ENCODE data around the gene SLC36A4. TPM values are rescaled to one million over a fixed set of nuclear protein-coding genes. Genes with fewer than 3 reads are reported as not detected.
"Not testable (repeated sequence)": the region's sequence is repeated elsewhere in the genome, so short reads cannot be mapped to it uniquely, and the experiment has no call there.

Gene SLC36A4
- polyA plus RNA-seq = 10 to 100 TPM; 10.3 to 29.6 (median 15.6) TPM

GRCh38 chr11:93197380-93198214 is at the start of gene SLC36A4:
Gene SLC36A4, minus strand, starts transcription at chr11:93197991. Its CDS starts 159 bp downstream, at chr11:93197832.
- peak; percentile 83 to 85 (median 83) for DNase-seq
- peaks cover 6 to 17% (median 8%) of the 10 kb centered on the region in 3 donors for H3K27me3 Mint-ChIP-seq (ENCODE audit: low read depth in 3 of 3)
- peak within 1 kb of the TSS; percentile 88 to 98 (median 98) for H3K27ac Mint-ChIP-seq
- H3K4me1 Mint-ChIP-seq = peaks cover 5 to 14% of the 10 kb centered on the region in 2 donors
- no peaks in the 10 kb centered on the region for H3K36me3 Mint-ChIP-seq
- H3K4me3 Mint-ChIP-seq = peak within 1 kb of the TSS; percentile 88 to 98 (median 95)
- no peaks in the 10 kb centered on the region for H3K9me3 Mint-ChIP-seq

GRCh38 chr11:93246790-93247189 is 49.0 kb upstream of the SLC36A4 start:
- not testable (repeated sequence) for H3K27ac Mint-ChIP-seq; DNase-seq; H3K9me3 Mint-ChIP-seq; H3K27me3 Mint-ChIP-seq (ENCODE audit: low read depth in 3 of 3); H3K4me3 Mint-ChIP-seq; H3K4me1 Mint-ChIP-seq; H3K36me3 Mint-ChIP-seq

- no peaks in the 10 kb centered on the region for H3K36me3 Mint-ChIP-seq
- H3K27ac Mint-ChIP-seq = no peak overlapping the region
- H3K9me3 Mint-ChIP-seq = peaks cover 0 to 3% (median 0%) of the 10 kb centered on the region in 6 donors
- no peak for DNase-seq
- H3K4me3 Mint-ChIP-seq = no peak overlapping the region
- no peaks in the 10 kb centered on the region for H3K4me1 Mint-ChIP-seq
- H3K27me3 Mint-ChIP-seq (ENCODE audit: low read depth in 3 of 3) = peaks cover 3 to 6% (median 3%) of the 10 kb centered on the region in 3 donors
Measured at GRCh38 chr11:93244018-93244417, 46.2 kb upstream of the SLC36A4 start.

GRCh38 chr11:93239966-93240365 is 42.2 kb upstream of the SLC36A4 start:
- H3K27ac Mint-ChIP-seq = no peak overlapping the region
- H3K4me1 Mint-ChIP-seq = no peaks in the 10 kb centered on the region
- no peak overlapping the region for H3K4me3 Mint-ChIP-seq
- no peak for DNase-seq
- peaks cover 3 to 8% (median 6%) of the 10 kb centered on the region in 3 donors for H3K27me3 Mint-ChIP-seq (ENCODE audit: low read depth in 3 of 3)
- no peaks in the 10 kb centered on the region for H3K36me3 Mint-ChIP-seq
- H3K9me3 Mint-ChIP-seq = no peaks in the 10 kb centered on the region

- no peaks in the 10 kb centered on the region for H3K36me3 Mint-ChIP-seq
- no peak overlapping the region for H3K4me3 Mint-ChIP-seq
- H3K27me3 Mint-ChIP-seq (ENCODE audit: low read depth in 3 of 3) = peaks cover 3 to 8% (median 3%) of the 10 kb centered on the region in 3 donors
- H3K4me1 Mint-ChIP-seq = no peaks in the 10 kb centered on the region
- no peak overlapping the region for H3K27ac Mint-ChIP-seq
- no peaks in the 10 kb centered on the region for H3K9me3 Mint-ChIP-seq
- no peak for DNase-seq
Measured at GRCh38 chr11:93238956-93239355, 41.2 kb upstream of the SLC36A4 start.

GRCh38 chr11:93236741-93237675 is 39.2 kb upstream of the SLC36A4 start:
- Mint-ChIP-seq H3K36me3 (no peaks in the 10 kb centered on the region), H3K9me3 (no peaks in the 10 kb centered on the region), H3K27me3 (ENCODE audit: low read depth in 3 of 3) (peaks cover 2 to 8% (median 3%) of the 10 kb centered on the region in 3 donors), H3K4me3 (no peak overlapping the region), H3K4me1 (no peaks in the 10 kb centered on the region), H3K27ac (no peak overlapping the region)
- no peak for DNase-seq

GRCh38 chr11:93234602-93235207 is 36.9 kb upstream of the SLC36A4 start:
- H3K9me3 Mint-ChIP-seq = no peaks in the 10 kb centered on the region
- H3K27me3 Mint-ChIP-seq (ENCODE audit: low read depth in 3 of 3) = peaks cover 0 to 8% (median 2%) of the 10 kb centered on the region in 3 donors
- no peak overlapping the region for H3K4me3 Mint-ChIP-seq
- no peaks in the 10 kb centered on the region for H3K36me3 Mint-ChIP-seq
- no peak overlapping the region for H3K27ac Mint-ChIP-seq
- H3K4me1 Mint-ChIP-seq = no peaks in the 10 kb centered on the region
- DNase-seq = peak; percentile 47 to 53 (median 50)

GRCh38 chr11:93229876-93230275 is 32.1 kb upstream of the SLC36A4 start:
- Mint-ChIP-seq H3K27ac (no peak overlapping the region), H3K9me3 (no peaks in the 10 kb centered on the region), H3K4me3 (no peak overlapping the region), H3K27me3 (ENCODE audit: low read depth in 3 of 3) (peaks cover 0 to 2% (median 0%) of the 10 kb centered on the region in 3 donors), H3K4me1 (no peaks in the 10 kb centered on the region), H3K36me3 (no peaks in the 10 kb centered on the region)
- no peak for DNase-seq

GRCh38 chr11:93225662-93226061 is 27.9 kb upstream of the SLC36A4 start:
- Mint-ChIP-seq H3K36me3 (no peaks in the 10 kb centered on the region), H3K27me3 (ENCODE audit: low read depth in 3 of 3) (peaks cover 0 to 3% (median 2%) of the 10 kb centered on the region in 3 donors), H3K4me3 (no peak overlapping the region), H3K27ac (no peak overlapping the region), H3K4me1 (no peaks in the 10 kb centered on the region), H3K9me3 (no peaks in the 10 kb centered on the region)
- DNase-seq = peak in 2 of 3 donors; percentile 2 to 6

GRCh38 chr11:93221539-93221938 is 23.7 kb upstream of the SLC36A4 start:
- H3K9me3 Mint-ChIP-seq = peaks cover 0 to 1% (median 0%) of the 10 kb centered on the region in 6 donors
- H3K4me1 Mint-ChIP-seq = no peaks in the 10 kb centered on the region
- no peak overlapping the region for H3K4me3 Mint-ChIP-seq
- peaks cover 3 to 6% (median 4%) of the 10 kb centered on the region in 3 donors for H3K27me3 Mint-ChIP-seq (ENCODE audit: low read depth in 3 of 3)
- H3K27ac Mint-ChIP-seq = no peak overlapping the region
- no peaks in the 10 kb centered on the region for H3K36me3 Mint-ChIP-seq
- DNase-seq = no peak

- Mint-ChIP-seq H3K4me3 (no peak overlapping the region), H3K27me3 (ENCODE audit: low read depth in 3 of 3) (peaks cover 2 to 6% (median 5%) of the 10 kb centered on the region in 3 donors), H3K9me3 (peaks cover 0 to 1% (median 0%) of the 10 kb centered on the region in 6 donors), H3K27ac (no peak overlapping the region), H3K4me1 (no peaks in the 10 kb centered on the region), H3K36me3 (no peaks in the 10 kb centered on the region)
- DNase-seq = no peak
Measured at GRCh38 chr11:93220078-93220477, 22.3 kb upstream of the SLC36A4 start.

GRCh38 chr11:93219440-93219839 is 21.6 kb upstream of the SLC36A4 start:
- Mint-ChIP-seq H3K27ac (no peak overlapping the region), H3K27me3 (ENCODE audit: low read depth in 3 of 3) (peaks cover 2 to 6% (median 5%) of the 10 kb centered on the region in 3 donors), H3K4me3 (no peak overlapping the region), H3K36me3 (no peaks in the 10 kb centered on the region), H3K4me1 (no peaks in the 10 kb centered on the region), H3K9me3 (peaks cover 0 to 1% (median 0%) of the 10 kb centered on the region in 6 donors)
- no peak for DNase-seq

GRCh38 chr11:93216511-93217101 is 18.8 kb upstream of the SLC36A4 start:
- Mint-ChIP-seq H3K4me1 (no peaks in the 10 kb centered on the region), H3K27ac (no peak overlapping the region), H3K27me3 (ENCODE audit: low read depth in 3 of 3) (peaks cover 2 to 5% (median 3%) of the 10 kb centered on the region in 3 donors), H3K36me3 (no peaks in the 10 kb centered on the region), H3K9me3 (peaks cover 0 to 1% (median 0%) of the 10 kb centered on the region in 6 donors), H3K4me3 (no peak overlapping the region)
- DNase-seq = no peak

Measured in immature natural killer cell (primary cell).